Stimulated activated CD4-positive, alpha-beta T cell treated with anti-CD3 and anti-CD28 coated beads, Interleukin-4, amount 100 ng/mL, for 4 hours (primary cell): Measurements from ENCODE around the gene ELOVL6.
A peak's percentile ranks its signal among the peaks of the same experiment; 100 is the strongest.
"Not testable (repeated sequence)": the region's sequence is repeated elsewhere in the genome, so short reads cannot be mapped to it uniquely, and the experiment has no call there.

Experiments used
- DNase-seq, 2 experiments: peaks; one replicate each; pipeline ENCODE4 v3.0.0-alpha.2; 2020

Gene ELOVL6

GRCh38 chr4:110198435-110199416 lies at the start of gene ELOVL6:
ELOVL6 (minus strand) TSS chr4:110198615; CDS start chr4:110198335, 280 bp downstream.
- peak; percentile 13 to 14 for DNase-seq

- no peak for DNase-seq
Observed at GRCh38 chr4:110248100-110248499, 49.7 kb upstream of the ELOVL6 start.

- DNase-seq = no peak
Observed at GRCh38 chr4:110247591-110247990, 49.2 kb upstream of the ELOVL6 start.

GRCh38 chr4:110245577-110245976 lies 47.2 kb upstream of the ELOVL6 start:
- no peak for DNase-seq

GRCh38 chr4:110236324-110236723 lies 37.9 kb upstream of the ELOVL6 start:
- no peak for DNase-seq

- DNase-seq = not testable (repeated sequence)
Observed at GRCh38 chr4:110233581-110233980, 35.2 kb upstream of the ELOVL6 start.

GRCh38 chr4:110231869-110232268 lies 33.5 kb upstream of the ELOVL6 start:
- no peak for DNase-seq

- no peak for DNase-seq
Observed at GRCh38 chr4:110229266-110229665, 30.9 kb upstream of the ELOVL6 start.

- DNase-seq = no peak
Observed at GRCh38 chr4:110224812-110225211, 26.4 kb upstream of the ELOVL6 start.

- no peak for DNase-seq
Observed at GRCh38 chr4:110224142-110224541, 25.7 kb upstream of the ELOVL6 start.

GRCh38 chr4:110218935-110219334 lies 20.5 kb upstream of the ELOVL6 start:
- not testable (repeated sequence) for DNase-seq

- DNase-seq = not testable (repeated sequence)
Observed at GRCh38 chr4:110217181-110217580, 18.8 kb upstream of the ELOVL6 start.

- DNase-seq = no peak
Observed at GRCh38 chr4:110216129-110216528, 17.7 kb upstream of the ELOVL6 start.

GRCh38 chr4:110211770-110212061 lies 13.3 kb upstream of the ELOVL6 start:
- no peak for DNase-seq

GRCh38 chr4:110211007-110211769 lies 12.8 kb upstream of the ELOVL6 start:
- peak in 1 of 2 experiments; percentile 5 for DNase-seq

GRCh38 chr4:110208419-110208818 lies 10.0 kb upstream of the ELOVL6 start:
- no peak for DNase-seq

- no peak for DNase-seq
Observed at GRCh38 chr4:110207233-110207632, 8.8 kb upstream of the ELOVL6 start.

- DNase-seq = no peak
Observed at GRCh38 chr4:110202024-110202423, 3.6 kb upstream of the ELOVL6 start.

- DNase-seq = no peak
Observed at GRCh38 chr4:110201502-110201901, 3.1 kb upstream of the ELOVL6 start.

- no peak for DNase-seq
Observed at GRCh38 chr4:110200689-110201088, 2.3 kb upstream of the ELOVL6 start.

GRCh38 chr4:110198049-110198434 lies 373 bp downstream of the ELOVL6 start:
- no peak for DNase-seq

GRCh38 chr4:110197529-110198042 lies 829 bp downstream of the ELOVL6 start:
- DNase-seq = peak; percentile 42 to 48

GRCh38 chr4:110196871-110197528 lies 1.4 kb downstream of the ELOVL6 start:
- peak; percentile 54 to 62 for DNase-seq
